Hematopoietic multipotent progenitor cell treated with erythropoietin and hydrocortisone succinate and interleukin-3 and kit ligand, for 15 days (in vitro differentiated cells): ENCODE measurements around the gene EIF4E.
A peak's percentile ranks its signal among the peaks of the same experiment; 100 is the strongest.
"Not testable (repeated sequence)": the region's sequence is repeated elsewhere in the genome, so short reads cannot be mapped to it uniquely, and the experiment has no call there.

Source experiments
- DNase-seq: peaks from one replicate; pipeline ENCODE4 v3.0.0-alpha.2; 2015; ENCODE audit warnings: low spot score

Gene EIF4E, protein sequence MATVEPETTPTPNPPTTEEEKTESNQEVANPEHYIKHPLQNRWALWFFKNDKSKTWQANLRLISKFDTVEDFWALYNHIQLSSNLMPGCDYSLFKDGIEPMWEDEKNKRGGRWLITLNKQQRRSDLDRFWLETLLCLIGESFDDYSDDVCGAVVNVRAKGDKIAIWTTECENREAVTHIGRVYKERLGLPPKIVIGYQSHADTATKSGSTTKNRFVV

DNA sequence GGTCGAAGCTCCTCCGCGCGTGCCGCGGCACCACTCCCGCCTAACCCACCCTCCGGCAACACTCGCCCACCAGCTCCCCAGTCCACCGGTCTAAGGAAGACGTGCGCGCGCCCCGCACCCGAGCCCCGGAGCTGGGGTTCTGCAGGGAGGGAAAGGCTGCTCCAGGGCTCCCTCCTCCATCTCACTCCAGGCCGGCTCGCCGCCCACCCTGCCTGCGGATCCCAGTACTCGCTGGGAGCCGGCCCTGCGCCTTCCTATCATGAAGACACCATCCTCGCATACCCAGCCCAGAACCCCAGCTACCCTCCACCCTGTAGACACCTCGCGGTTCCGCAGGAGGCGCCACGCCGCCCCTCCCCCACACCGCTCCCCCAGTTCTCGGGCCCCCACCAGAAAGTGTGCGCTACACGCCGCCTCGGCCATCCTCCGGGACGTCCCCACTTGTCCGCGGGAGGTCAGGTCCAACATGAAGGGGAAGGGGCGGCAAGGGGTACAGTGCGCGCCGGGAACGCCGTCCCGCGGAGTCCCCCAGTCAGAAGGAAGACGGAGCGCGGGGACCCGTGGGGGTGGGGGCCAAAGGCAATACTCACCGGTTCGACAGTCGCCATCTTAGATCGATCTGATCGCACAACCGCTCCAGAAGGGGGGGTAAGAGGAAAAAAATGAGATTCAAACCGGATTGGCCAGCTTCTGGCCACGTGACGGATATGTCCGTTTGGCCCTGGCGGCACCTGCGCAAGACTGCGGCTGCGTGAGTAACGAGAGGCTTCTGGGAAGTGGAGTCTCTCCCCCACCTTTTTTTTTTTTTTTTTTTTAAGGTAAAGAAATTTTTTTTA is at the start of gene EIF4E:
EIF4E (minus strand) TSS at position 629 of the 836 bp plus-strand sequence; CDS start at position 608, 21 bp downstream.
- peak; percentile 99 for DNase-seq

DNA sequence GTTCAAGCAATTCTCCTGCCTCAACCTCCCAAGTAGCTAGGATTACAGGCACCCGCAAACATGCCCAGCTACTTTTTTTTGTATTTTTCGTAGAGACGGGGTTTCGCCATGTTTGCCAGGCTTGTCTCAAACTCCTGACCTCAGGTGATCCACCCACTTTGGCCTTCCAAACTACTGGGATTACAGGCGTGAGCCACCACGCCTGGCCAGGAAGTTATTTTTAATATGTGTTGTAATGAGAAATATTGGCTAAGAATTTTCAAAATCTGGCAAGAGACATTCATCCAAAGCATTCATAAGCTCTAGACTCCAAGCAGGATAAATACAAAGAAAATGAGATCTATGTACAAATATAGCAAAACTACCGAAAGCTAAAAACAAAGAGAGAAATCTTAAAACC is 48.6 kb upstream of the EIF4E start:
- DNase-seq: no peak

DNA sequence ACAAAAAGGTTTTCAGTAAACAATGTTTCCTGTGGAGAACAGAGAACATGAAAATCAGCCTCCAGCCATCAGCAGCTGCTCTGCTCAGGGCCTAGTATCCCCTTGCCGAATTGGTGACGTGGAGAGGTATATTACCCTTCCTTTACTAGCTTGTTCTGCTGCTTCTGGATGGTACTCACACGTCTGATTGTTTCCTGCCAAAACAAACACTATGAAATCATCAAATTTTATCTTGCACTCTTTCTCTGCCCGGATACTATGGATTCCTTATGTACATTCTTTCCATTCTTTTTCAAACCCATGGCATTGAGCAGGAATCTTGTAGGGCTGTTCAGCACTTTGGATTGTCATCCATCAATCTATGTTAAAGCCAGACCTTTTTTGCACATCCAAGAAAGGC is 47.8 kb upstream of the EIF4E start:
- DNase-seq: no peak

DNA sequence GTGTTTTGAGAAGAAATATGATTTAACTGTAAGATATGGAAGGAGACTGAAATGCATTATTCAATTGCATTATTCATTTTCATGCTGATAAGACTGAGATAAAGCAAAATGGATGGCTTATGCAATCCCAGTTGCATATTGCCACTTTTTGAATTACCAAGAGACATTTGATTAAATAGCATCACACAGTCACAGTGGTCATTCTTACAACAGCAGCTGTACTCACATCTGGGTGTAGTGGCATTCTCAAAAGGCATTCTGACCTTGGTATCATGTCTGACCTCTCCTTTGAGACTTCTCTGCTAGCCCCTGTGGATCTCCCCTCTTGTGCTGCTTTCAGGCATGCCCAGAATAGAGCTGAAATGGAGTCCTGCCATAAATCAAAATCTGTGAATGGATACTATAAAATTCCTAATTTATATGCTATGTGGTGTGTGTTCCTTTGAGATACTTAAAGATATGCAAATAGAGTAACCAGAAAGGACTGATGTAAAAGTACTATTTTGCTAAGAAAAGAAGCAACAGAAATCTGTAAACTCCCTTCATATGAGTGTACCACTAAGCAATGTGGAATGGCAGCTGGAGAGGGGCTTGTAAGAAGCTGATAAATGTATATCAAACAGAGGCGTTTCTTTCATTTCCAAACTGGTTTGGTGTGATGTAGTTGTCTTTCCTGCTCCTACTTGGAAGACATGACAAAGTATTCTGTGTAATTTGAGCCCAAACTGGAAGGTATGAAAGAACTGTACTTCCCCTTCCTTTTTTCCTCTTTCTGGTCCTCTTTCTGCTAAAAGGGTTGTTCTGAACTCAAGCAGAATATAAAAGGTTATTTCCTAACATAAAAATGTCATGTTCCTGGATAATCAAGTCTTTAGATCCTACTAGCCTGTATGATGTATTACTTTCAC is 41.2 kb upstream of the EIF4E start:
- no peak for DNase-seq

DNA sequence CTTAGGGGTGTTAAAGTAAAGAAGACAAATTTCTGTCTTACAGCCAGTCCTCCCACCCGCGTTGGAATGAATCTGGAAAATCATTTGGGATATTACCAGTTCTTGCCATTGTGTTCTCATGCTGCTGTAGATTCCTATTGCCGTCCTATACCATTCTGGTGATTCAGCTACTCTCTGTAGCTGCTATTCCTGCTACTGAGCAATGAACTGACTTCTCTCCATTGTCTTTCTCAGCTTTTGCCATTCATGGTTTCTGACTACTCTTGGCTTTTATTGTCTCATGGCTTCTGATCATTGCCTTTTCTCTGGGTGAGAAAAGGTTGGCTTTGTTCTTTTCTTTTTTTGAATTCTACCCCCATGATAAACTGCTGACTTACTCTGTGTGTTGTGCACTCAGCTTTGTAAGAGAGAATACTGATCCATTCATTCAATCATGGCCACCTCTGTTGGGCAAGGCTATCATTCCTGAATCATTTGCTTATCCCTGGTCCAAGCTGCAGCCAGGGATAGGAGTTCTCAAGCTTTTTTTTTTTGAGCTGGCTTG is 38.9 kb upstream of the EIF4E start:
- DNase-seq: no peak

DNA sequence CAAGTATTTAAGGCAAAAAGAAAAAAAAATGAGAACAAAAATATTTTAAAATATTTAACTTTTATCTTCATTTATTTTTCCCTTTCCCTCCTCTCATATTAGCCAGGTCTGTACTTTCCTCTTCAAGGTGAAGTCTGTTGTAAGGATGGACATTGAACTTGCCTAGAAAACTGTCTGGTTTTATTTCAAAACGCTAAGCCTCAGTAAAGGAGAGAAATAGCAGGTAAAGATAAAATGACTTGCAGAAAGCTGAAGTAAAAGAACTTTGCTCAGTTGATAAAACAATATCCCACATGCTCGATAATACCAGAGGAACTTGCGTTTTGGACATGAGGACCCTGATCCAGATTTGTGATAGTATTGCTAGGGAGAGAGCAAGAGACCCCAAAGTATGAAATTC is 38.0 kb upstream of the EIF4E start:
- DNase-seq: no peak

DNA sequence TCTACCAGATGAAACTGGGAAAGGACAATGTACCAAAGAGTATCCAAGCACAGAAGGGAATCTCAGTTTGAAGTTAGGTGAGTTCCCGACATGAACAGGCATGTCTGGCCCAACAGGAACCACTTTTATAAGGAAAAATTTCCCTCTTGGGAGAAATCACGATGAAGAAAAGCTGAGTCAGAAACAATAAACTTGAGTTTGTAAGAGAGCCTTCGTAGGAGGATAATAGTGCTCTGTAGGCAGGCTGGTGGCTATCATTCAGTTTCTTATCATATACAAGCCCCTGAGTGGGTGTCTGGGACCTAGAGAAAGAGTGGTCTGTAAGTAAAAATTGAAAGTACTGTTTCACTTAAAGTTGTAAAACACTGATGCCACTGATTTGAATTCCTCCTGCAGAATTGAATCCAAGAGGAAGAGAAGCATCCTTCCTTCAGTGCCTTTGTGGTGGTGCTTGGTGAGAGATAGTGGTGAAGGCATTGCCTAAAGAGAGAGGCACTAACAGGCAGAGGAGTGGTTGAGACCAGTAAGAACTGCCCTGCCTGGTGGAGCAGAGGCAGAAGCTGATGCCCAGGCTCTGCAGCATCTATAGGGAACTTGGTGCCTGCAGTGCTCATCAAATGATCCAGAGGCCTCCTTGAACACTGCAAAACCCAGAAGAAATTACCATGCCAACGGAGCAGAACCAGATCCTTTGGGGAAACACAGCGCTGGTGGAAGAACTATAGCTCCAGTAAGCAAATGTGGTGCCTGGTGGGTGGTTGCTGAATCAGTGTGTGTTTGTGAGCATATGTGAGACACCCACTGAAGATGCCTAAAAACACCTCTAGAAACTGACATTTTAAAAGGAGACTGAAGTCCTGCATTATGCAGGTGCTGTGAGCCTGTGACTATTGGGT is 34.9 kb upstream of the EIF4E start:
- DNase-seq: no peak

DNA sequence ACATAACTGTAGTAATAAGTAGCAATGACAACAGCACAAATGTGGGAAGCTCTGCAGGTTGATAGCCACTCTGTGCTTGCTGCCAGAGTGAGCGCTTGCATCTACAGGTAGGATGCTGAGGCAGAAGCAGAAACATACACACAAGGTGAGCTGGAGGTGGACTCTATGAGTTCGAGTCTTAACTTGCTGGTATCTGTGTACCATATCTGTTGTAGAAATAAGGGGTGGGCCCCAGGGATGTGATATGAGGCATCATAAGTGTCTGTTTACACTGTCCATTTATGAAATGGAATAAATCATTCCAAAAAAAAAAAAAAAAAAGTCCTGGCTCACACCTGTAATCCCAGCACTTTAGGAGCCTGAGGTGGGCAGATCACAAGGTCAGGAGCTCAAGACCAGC is 32.8 kb upstream of the EIF4E start:
- DNase-seq: no peak

DNA sequence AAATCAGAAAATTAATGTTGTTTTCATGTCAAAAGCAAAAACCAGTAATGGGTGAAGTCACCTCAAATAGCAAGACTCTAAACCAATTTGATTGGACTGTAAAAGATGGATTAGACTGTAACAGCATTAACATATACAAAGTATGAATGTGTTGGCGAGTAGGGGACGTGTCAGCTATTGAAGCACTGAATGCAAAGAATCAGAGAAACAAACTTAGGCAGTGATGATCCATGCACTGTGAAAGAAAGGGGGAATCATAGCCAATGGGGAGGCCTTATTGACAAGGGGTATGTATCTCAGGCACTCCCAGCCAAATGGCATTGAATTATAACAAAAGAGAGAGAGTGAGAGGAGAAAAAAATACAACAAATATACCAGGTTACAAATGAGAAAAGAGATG is 30.5 kb upstream of the EIF4E start:
- no peak for DNase-seq

DNA sequence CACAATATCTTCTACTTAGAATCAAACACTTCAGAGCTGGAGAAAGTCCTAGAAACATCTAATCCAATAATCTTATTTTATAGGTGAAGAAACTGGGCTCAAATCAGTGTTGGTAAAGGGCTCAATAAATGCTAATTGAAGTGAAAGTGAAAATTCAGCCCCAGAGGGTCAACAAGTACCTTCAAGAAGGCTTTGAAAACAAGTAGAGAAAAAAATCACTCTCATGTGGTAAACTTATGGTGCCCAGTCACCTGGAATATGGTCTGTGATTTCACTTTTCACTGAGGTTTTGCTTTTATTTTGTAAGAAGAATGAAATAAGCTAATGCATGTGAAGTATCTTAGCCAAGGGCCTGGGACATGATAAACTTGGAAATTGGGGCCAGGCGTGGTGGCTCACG is 29.1 kb upstream of the EIF4E start:
- no peak for DNase-seq

DNA sequence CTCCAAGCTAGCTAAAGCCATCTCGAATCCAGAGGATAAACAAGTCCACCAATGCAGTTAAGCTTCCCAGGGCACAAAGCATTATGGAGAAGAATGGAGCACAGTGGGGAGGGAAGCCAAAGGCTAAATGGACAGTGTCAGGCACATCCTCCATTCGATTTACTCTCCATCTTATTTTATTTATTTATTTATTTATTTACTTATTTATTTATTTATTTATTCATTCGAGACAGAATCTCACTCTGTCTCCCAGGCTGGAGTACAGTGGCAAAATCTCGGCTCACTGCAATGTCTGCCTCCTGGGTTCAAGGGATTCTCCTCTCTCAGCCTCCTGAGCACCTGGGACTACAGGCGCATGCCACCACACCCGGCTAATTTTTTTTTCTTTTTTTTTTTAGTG is 26.3 kb upstream of the EIF4E start:
- no peak for DNase-seq

DNA sequence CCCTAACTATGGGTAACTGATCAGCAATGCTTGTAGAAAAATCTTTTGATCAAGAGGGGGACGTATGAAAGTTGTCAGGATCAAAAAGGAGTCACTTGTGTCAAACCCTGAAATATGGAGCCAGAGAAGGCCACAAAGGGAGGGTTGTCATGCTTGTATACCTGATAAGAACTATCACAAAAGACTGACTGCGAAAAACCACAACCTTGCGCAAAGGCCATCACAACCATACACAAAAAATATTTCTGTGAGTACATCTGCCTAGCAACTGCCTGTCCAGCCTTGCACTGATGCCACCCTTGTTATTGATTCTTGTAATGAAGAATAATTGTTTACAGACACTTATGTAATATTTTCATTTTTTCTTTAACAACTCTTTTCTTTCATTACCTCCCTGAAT is 22.8 kb upstream of the EIF4E start:
- DNase-seq: no peak

DNA sequence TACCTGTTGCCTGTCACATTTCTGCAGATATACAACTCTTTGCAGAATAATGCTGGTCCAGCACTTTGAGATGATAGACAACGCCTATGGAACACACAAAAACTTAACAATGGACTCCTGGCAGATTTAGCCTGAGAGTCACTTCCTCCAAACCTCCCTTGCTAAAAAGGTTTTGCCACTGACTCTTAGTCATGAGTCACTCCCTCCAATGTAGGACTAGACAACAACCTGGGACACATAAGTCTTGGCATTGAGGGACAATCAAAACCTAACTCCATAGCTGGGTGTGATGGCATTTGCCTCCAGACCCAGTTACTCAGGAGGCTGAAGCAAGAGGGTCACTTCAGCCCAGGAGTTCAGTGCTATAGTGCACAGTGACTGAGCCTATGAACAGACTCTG is 22.0 kb upstream of the EIF4E start:
- no peak for DNase-seq

DNA sequence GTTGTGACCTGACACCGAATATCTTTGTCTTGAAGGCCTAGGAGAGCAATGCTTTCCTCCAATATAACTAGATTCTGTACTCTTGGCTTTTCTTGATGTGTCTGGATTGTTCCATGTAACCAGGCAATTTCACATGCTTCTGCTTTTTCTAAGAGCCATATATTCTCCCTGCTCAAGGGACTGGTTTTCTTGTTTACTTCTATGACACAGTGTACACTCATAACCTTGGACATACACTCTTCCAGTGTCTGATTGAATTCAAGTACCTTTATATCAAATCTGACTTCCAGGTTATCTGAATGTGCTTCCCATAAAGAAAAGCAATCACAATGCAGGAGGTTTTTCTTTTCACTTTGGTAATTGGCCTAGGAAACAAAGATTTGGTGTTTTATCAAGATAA is 17.4 kb upstream of the EIF4E start:
- no peak for DNase-seq

DNA sequence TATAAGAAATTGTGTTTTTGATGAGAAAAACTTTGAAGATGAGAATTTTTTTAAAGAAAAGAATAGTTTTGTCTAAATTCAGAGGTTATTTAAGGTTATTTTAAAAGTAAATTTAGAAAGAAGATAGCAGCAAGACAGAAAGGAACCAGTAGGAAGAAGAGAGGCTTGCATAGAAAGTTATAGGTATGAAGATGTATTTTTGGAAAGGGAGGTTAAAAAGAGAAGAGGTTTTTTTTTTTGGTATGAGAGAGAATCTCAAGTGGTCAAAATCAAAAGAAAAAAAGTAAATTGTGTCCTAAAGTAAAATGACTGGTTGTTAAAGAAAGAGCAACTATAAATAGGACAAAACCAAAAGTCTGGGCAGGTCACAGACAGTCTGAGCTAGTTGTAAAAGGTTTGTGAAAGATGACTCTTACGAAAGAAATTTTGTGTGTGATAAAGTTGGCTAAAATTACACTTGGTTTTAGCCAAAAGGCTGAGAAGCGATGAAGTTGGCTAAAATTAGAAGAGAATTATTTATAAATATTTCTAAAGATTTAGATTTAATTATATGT is 16.4 kb upstream of the EIF4E start:
- no peak for DNase-seq

DNA sequence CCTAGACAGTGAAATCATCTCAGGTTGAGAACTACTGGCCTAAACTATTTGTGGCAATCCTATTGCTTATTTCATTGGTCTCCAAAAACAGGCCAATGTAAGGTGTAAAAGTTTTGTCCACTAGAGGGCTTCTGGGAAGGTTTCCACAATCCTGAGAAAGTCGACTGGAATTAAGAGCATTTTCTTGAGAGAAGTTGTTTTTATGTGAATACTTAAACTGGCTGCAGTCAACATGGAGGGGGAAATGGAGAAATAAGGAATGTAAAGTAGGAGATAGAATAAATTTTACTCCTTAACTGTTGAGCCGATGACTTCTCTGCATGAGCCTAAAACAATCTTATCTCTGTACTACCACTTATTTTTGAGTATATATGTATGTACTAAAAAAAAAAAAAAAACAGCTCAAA is 11.0 kb upstream of the EIF4E start:
- DNase-seq: peak; percentile 69

DNA sequence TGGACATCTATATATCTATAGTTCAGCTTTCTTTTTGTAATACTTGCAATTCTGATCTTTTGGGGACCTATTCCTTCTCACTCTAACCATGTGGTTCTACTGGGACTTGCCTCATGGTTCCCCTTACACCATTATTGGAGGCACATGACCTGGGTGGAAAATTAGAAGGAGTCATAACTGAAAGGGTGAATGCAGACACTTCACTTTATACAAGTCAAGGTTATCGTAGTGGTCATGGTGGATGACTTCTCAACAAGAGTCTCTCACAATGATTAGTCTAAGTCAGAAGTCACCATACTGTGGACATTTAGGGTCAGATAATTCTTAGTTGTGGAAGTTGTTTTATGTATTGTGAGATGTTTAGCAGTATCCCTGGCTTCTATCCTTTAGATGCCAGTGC is 10.5 kb upstream of the EIF4E start:
- DNase-seq: no peak

DNA sequence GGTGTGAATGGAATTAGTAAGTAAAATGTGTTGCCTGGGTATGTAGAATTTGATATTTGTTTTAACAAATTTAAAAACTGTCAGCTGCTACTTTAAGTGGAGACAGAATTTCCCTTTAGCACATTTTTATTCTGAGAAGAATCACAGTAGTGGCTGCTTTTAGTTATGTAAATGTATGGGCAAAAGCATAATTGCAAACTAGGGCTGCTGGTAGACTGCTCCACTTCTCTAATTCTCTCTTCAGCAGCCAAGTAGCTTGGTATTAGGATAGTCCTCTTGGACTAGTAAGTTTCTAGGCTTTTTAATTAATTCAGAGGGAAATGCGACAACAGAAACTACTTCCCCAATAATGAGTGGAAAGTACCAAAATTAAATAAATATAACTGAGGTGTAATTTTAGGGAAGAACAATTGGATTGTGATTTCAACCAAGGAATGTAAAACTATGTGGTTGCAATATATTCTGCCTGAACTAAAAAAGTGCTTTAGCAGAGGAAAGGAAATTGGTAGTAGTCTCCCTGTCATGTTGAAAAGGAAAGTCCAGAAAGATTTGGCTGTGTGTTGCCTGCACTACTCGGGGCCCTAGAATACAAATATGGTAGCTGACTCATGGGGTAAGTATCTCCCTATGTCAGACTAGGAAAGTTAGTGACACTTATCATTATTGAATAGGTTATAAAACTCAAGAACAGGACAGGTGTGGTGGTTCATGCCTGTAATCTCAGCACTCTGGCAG is 9.2 kb upstream of the EIF4E start:
- no peak for DNase-seq

DNA sequence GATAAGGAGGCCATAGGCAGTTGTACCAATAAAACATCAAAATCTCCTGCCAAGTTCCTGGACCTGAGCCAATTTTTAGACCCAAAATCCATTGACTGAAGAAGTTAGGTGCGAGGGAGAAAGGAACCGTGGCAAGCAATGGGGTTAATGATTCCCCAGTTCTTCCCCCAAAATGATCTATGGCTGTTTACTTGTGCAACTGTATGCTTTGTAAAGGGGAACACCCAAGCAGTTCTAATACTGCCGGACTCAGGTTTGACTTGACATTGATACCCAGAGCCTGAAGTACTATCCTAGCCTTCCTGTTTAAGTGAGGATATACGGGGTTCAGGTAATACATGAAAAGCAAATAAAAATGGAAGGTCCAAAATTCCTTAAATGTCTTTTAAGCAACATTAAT is 6.7 kb upstream of the EIF4E start:
- no peak for DNase-seq

DNA sequence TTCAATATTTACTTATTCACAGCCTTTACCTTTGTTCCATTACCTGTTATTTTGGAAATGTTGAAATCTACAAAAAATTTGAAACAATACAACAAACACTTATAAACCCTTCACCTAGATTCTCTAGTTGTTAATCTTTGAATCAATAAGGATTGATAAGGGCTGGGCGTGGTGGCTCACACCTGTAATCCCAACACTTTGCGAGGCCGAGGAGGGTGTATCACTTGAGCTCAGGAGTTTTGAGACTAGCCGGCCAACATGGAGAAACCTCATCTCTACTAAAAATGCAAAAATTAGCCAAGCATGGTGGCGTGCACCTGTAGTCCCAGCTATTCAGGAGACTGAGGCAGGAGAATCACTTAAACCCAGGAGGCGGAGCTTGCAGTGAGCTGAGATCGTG is 5.9 kb upstream of the EIF4E start:
- DNase-seq: not testable (repeated sequence)
